GM12874 (cell line): ENCODE results near the gene LRRC56.

Experiments used
- TF ChIP-seq, protein P1 (sequence below): IDR thresholded peaks from 2 replicates; pipeline ENCODE4 v1.5.1; 2011; ENCODE audit warnings: low read depth, mild to moderate bottlenecking, control low read depth, low read length, moderate library complexity; ENCODE audit not compliant: insufficient read depth

LRRC56 gene

DNA sequence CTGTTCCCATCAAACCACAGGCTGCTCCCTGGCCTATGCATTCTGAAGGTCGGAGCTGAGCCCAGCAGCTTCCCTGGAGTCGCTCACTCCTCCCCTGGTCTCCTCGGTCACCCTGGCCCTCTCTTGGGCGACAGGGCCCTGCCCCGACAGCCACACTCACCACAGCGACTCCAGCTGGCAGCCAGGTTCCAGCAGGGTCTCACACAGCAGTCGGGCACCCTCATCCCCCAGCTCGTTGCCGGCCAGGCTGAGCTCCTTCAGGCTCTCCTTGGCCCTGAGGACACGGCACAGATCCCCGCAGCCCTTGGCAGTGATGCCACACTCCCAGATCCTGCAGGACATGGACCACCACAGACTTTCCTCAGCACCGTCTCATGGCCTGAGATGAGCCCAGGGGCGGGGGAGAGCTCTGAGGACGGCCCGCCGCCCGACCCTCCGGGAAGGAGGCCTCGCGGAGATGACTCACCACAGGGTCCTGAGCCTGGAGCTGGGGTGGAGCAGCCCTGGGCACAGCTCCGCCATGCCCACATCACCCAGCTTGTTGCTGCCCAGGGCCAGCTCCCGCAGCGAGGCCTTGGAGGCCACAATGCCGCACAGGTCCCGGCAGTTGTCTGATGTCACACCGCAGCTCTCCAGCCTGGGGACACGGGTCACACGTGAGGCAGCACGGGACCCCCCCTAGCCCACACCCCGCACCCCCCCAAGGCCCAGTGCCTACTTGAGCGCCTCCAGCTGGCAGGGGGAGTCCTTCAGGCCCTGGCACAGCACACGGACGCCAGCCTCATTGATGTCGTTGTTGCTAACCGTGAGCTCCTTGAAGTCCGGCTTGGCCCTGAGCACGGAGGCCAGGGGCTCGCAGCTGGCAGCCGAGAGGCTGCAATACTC lies 38.8 kb upstream of the LRRC56 start:
- TF ChIP-seq, protein P1, sequence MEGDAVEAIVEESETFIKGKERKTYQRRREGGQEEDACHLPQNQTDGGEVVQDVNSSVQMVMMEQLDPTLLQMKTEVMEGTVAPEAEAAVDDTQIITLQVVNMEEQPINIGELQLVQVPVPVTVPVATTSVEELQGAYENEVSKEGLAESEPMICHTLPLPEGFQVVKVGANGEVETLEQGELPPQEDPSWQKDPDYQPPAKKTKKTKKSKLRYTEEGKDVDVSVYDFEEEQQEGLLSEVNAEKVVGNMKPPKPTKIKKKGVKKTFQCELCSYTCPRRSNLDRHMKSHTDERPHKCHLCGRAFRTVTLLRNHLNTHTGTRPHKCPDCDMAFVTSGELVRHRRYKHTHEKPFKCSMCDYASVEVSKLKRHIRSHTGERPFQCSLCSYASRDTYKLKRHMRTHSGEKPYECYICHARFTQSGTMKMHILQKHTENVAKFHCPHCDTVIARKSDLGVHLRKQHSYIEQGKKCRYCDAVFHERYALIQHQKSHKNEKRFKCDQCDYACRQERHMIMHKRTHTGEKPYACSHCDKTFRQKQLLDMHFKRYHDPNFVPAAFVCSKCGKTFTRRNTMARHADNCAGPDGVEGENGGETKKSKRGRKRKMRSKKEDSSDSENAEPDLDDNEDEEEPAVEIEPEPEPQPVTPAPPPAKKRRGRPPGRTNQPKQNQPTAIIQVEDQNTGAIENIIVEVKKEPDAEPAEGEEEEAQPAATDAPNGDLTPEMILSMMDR: no peak

DNA sequence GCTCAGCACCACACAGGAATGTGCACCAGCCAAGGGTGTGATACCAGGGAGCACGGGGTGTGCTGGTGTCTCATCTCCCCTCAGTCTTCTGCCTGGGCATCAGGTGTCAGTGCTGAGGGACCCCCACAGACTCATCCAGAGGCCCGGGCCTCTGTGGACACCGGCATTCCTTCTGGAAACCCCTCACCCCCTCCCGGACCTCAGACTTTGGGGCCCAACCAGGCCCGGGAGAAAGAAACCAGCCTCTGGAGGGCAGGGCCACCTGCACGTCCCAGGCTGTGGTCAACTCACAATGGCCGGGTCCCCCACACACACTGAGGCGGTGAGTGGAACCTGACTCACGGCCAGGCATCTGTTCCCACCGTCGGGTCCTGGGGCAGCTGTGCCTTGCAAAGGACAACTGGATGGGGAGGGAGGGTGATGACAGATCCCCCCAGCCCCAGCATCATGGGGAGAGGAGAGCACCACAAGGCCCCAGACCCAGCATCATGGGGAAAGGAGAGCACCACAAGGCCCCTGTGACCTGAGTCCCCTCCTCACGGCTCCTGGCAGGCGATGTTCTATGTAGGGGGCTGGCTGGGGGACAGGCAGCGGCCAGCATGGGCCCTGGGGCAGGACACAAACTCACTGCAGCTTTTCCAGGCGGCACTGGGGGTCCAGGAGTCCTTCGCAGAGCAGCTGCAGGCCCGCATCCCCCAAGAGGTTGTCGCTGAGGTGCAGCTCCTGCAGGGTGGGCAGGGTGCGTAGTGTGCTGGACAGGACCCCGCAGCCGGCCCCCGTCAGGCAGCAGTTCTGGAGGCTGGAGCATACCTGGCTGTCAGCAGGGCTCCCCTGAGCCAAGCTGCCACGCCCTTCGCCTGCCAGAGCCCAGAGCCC lies 37.9 kb upstream of the LRRC56 start:
- TF ChIP-seq, protein P1: no peak

DNA sequence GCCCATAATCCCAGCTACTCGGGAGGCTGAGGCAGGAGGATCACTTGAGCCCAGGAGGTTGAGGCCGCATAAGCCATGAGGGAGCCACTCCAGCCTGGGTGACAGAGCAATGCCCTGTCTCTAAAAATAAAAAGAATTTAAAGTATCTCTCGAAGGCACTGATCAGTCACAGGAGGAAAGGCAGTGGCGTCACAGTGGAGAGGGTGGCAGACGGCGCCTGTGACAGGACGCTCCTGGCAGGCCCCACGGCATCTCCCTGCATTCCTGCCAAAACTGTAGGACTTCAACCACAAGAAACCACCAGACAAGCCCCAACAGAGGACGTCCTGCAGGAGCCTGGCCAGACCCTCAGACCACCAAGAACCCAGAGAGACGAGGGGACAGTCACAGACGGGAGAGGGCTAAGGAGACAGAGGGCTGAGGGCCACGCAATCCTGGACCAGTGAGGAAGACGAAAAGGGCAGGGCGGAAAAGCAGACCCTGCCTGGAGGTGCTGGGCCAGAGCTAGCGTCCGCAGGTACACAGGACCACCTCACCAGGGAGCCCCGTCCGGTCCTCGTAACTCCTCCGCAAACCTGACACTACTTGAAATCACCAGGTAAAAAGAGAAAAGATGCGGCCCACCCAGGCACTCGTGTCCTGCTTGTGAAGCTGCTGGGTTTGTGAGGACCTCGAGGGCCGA lies 36.2 kb upstream of the LRRC56 start:
- TF ChIP-seq, protein P1: no peak

DNA sequence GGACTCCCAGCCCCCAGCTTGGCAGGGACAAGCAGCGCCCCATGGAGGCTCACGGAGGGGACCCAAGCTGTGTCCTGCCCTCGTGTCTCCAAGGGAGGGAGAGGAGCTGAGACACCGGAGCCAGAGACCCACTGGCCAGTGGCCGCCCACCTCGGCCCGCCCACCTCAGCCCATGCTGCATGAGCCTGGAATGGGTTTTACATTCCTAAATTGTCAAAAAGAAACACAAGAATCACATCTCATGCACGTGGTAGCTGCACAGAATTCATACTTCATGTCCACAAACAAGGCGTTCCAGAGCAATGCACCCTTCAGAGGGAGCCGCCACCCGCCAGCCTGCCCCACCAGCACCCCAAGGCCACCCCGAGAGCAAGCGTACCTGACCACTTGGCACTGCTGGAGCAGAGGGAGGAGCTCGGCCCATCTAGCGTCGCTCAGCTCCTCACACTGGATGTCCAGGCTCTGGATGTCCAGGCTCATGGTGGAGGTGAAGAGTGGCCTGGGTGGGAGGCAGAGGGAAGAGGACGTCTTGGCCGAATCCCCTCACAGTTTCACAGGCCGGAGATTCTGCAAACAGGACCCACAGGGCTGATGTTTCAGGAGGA lies 35.5 kb upstream of the LRRC56 start:
- TF ChIP-seq, protein P1: no peak

DNA sequence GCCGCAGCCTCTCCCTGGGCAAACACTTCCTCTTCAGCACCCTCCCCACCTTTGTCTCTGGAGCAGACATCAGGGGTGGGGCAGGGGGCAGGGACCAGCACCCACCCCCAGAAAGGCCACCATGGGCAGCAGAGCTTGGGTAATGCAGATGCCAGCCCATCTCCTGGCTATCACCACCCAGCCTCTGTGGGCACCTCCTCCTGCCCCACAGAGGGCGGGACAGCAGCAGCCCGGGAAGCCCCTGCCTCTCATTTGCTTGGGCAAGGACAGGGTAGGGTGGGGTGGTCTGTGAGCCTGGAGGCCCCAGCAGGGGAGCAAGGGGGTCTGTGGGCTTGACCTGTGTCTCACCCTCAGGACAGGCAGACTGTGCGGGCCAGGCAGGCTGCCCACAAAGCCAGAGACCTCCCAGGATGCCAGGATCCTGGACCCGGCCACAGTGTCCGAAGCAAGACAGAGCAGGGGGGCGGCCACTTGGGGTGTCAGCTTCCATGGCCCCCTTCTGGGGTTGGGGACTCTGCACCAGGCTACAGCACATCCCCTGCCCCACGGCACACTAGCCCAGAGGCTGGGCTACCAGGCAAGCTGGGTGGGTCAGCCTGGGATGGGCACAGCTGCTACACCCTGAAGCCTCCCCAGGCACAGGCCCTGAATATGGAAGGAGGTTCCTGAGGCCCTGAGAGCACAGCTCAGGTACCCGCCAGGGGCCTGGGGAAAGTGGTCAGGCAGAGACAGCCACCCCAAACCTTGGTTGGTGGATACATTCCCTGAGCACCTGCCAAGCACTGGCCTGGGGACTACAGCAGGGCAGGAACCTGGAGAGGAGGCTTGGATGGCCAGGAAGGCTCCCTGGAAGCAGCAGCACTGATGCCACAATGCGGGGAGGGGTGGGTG lies 34.8 kb upstream of the LRRC56 start:
- TF ChIP-seq, protein P1: no peak

DNA sequence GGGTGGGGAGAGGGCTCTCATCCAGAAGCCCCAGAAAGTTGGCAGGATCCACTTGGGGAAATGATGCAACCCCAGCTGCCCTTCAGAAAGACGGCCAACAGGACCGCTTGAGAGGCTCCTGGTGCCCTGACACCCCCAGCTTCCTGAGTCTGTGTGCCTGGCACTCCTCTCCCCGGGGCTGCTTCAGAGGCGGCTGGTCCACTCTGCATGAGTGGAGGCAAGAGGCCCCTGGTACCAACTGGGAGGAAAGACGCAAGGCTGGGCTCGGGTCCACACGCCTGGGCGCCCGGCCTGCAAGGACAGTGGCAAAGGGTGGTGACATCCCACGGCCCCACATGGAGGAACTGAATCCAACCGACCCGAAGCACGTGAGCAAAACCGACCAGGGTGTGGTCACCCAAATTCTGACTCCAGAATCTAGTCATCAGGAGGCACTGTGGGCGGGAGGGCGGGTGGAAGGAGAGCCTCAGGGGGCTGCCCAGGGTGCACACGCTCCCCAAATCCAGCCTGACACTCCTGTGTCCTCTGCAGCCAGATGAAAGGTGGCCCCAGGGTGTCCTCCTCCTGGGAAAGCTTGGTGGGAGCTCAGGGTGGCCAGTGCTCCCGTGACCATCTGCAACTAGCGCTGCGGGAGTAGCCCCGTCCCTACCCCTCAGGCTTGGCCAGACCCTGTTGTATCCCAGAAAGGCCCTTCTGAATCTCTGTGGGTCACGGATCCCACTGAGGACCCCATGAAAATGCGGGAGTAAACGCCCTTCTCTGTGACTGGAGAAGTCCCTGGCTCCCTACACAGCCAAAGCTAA lies 33.9 kb upstream of the LRRC56 start:
- TF ChIP-seq, protein P1: no peak
